GM18511 (cell line): ENCODE measurements around the gene UNCX.
"Not testable (repeated sequence)": the region's sequence is repeated elsewhere in the genome, so short reads cannot be mapped to it uniquely, and the experiment has no call there.

Source experiments
- ATAC-seq: cut with Tn5 transposase; IDR thresholded peaks from one replicate; pipeline ENCODE4 v1.9.1; 2021; ENCODE audit warnings: mild to moderate bottlenecking, moderate library complexity; ENCODE audit not compliant: unreplicated experiment

UNCX gene

DNA sequence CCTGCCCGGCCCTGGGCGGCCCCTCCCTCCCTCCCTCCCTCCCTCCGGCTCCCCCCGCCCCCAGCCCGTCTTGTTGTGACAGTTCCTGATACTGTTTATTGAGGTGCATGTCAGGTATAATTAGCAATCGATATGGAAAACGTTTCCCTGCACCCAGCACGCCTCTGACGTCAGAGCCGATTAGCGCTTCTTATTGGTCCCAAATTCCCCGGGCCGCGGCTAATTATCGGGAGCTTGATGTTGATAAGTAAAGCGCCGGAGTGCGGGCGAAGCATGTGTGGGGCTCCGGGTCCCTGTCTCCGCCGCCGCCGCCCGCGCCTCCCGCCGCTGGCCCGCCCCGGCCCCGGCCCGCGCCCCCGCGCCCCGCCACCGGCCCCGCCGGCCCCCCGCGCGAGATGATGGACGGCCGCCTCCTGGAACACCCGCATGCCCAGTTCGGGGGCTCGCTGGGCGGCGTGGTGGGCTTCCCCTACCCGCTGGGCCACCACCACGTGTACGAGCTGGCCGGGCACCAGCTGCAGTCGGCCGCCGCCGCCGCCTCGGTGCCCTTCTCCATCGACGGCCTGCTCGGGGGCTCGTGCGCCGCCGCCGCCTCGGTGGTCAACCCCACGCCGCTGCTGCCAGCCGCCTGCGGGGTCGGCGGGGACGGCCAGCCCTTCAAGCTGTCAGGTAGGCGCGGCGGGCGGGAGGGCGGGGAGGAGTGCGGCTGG, at the start of gene UNCX:
Gene UNCX, plus strand, starts transcription at position 250 of the 710 bp plus-strand sequence. Its CDS starts 146 bp downstream, at position 396.
- ATAC-seq = no peak

- no peak for ATAC-seq
These were observed 45.5 kb upstream of the UNCX start for GRCh38 chr7:1187127-1187526.

DNA sequence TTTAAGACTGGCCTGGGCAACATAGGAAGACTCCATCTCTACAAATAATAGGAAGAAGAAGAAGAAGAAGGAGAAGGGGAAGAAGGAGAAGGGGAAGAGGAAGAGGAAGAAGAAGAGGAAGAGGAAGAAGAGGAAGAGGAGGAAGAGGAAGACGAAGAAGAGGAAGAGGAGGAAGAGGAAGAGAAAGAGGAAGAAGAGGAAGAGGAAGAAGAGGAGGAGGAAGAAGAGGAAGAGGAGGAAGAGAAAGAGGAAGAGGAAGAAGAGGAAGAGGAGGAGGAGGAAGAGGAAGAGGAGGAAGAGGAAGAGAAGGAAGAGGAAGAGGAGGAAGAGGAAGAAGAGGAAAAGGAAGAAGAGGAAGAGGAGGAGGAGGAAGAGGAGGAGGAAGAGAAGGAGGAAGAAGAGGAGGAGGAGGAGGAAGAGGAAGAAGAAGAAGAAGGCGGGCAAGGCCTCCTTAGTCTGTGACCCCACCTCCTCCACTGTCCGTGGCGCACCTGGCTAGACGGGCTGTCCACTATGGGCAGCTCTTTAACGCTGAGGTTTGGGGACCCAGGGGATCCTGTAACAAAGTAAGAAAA, 43.9 kb upstream of the UNCX start:
- no peak for ATAC-seq

GRCh38 chr7:1189986-1190772, 42.5 kb upstream of the UNCX start:
- no peak for ATAC-seq

DNA sequence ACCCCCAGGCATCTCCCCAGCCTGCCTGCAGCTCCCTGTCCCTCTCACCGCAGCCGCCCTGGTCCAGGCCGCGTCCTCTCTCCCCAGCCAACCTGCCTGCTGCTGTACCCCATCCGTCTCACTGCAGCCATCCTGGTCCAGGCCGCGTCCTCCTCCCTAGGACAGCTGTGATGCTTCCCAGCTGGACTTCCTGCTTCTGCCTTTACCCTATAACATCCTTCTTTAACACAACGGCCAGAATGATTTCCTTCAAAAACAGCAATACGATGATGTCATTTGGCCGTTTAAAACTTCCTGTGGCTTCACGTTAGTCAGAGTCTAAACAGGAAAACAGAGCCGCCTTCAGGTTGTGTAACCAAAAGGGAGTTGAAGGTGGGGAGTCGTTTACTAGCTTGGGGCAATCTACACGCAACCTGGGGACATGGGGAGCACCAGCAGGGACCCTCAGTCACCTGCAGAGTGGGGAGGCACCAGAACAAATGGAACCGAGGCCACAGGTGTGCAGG, 40.4 kb upstream of the UNCX start:
- no peak for ATAC-seq

GRCh38 chr7:1193593-1194424, 38.9 kb upstream of the UNCX start:
- ATAC-seq = no peak

DNA sequence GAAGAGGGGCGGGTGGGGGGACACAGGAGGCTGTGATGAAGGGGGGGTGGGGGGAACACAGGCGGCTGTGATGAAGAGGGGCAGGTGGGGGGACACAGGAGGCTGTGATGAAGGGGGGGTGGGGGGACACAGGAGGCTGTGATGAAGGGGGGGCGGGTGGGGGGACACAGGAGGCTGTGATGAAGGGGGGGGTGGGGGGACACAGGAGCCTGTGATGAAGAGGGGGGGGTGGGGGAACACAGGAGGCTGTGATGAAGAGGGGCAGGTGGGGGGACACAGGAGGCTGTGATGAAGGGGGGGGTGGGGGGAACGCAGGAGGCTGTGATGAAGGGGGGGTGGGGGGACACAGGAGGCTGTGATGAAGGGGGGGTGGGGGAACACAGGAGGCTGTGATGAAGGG, 36.2 kb upstream of the UNCX start:
- ATAC-seq = not testable (repeated sequence)

GRCh38 chr7:1196950-1197349, 35.7 kb upstream of the UNCX start:
- no peak for ATAC-seq

DNA sequence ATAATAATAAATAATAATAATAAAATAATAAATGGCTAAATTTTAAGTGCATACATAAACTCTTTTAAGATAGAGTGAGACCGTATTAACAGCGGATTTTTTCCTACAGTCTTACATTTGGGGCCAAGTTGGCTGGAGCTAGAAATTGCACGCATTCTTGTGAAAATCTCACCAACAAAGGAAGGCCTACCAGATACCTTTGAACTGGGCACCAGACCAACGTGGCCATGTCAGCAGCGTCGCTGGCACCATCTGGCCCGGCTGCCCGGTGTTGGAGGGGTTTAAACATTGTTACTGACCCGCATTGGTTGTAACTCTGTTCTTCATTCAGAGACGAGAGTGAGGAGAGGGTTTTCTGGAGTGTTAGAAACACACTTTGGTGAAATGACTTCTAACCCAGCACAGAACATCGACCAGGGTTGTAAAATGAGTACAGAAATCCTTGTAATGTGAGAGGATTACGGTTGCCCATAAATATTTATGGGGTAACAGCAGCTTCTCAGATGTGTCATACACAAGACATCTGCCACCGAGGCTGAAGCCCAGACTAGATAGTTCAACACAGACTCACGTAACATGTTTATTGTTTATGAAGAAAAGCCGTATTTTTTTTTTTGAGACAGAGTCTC, 34.6 kb upstream of the UNCX start:
- no peak for ATAC-seq

DNA sequence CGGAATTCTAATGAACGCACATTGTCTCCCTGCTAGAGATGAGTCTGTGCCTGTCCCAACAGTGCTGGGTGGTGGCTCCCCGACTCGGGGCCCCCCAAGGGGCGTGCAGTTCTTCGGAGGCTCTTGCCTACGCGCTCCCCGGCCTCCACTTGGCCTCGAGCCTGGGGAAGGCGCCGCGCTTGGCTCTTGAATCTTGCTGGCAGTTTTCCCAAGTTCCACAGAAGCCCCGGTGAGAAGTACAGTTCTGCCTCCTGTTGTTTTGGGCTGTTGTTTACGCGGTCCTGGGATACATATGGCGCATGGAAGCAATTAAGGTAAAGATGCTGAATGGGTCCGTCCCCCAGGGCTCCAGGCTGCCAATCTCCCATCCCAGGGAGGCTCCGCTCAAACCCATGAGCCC, 32.6 kb upstream of the UNCX start:
- no peak for ATAC-seq

- no peak for ATAC-seq
These were observed 30.8 kb upstream of the UNCX start for GRCh38 chr7:1201916-1202315.

- not testable (repeated sequence) for ATAC-seq
These were observed 29.8 kb upstream of the UNCX start for GRCh38 chr7:1202914-1203313.

DNA sequence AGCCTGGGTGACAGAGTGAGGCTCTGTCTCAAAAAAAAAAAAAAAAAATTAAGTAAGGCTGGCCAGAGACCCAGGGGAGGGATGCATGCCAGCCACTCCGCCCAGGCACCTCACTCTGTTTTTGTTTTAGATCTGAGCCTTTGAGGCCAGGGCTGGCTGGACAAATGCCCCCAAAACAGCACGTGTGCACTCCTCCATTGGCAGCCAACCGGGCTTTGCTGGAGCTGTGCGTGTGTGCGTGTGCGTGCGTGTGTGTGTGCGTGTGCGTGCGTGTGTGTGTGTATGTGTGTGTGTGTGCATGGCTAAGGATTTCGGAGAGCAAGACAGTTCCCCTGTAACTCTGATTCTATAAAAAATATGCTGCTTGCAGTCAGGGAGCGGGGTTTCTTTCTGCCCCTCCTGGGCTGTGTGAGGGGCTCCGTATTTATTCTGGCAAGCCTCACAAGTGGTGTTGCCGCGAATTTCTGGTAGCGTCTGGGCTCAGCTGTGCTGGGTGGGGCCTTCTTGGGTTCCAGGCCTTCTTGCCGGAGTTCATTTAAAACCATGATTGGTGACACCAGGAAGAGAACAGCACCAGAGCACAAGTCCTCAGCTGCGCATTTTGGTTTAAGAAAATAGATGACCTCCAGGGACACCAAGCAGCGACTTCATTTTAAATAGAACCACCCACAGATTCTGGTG, 28.1 kb upstream of the UNCX start:
- ATAC-seq = no peak

GRCh38 chr7:1205742-1206141, 26.9 kb upstream of the UNCX start:
- ATAC-seq = not testable (repeated sequence)

GRCh38 chr7:1209097-1209496, 23.6 kb upstream of the UNCX start:
- ATAC-seq = no peak

- no peak for ATAC-seq
These were observed 22.2 kb upstream of the UNCX start for GRCh38 chr7:1210321-1210978.

DNA sequence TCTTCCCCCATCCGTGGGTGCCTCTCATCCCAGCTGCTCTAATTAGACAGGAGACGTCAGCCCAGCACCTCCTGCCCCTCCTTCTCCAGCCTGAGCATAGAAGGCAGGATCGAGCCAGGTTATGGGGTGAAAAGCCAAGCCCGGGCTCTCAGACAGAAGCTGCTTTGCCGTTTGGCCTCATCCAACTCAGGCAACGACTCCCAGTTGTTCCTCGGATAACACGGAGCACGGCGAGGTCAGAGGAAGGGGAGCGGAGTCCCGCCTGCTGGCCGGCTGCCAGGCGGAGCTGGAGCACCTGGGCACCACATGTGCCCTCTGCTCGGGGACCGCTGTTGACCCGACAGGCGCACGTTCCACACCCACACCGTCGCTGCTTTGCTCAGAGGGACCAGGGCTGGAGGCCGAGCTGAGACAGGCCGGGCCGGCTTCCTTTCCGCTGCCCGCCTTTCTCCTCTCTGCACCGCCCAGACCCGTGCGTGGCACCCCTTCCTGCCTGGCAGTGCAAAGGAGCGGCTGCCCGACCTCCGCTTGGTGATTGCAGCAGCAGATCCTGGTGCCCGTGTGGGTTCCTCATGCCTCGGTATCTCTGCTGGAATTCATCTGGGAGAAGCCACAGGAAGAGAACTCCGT, 21.6 kb upstream of the UNCX start:
- ATAC-seq = no peak

GRCh38 chr7:1211611-1212010, 21.1 kb upstream of the UNCX start:
- no peak for ATAC-seq

DNA sequence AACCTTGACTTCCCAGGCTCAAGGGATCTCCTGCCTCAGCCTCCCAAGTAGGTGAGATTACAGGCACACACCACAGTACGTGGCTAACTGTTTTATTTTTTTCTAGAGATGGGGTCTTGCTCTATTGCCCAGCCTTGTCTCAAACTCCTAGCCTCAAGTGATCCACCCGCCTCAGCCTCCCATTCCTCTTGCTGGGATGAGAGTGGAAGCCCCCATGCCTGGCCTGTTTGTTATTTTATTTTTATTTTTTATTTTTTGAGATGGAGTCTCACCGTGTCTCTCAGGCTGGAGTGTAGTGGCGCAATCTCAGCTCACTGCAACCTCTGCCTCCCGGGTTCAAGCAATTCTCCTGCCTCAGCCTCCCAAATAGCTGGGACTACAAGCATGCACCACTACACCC, 20.6 kb upstream of the UNCX start:
- ATAC-seq = not testable (repeated sequence)
